Stomach smooth muscle (tissue), 2 donors: ENCODE measurements around the gene GABRG2.

Experiments used
- H3K27ac ChIP-seq: one replicate; pipeline ENCODE4 v1.7.0; 2013; ENCODE audit warnings: mild to moderate bottlenecking, low read length, inconsistent platforms
- H3K27me3 ChIP-seq, 2 donors: one replicate each; pipeline ENCODE4 v1.7.0; 2013; ENCODE audit warnings: low read length in 2 of 2; ENCODE audit not compliant: insufficient read depth in 2 of 2, control insufficient read depth in 1 of 2
- H3K36me3 ChIP-seq, 2 donors: one replicate each; pipeline ENCODE4 v1.7.0; 2013; ENCODE audit warnings: low read length in 2 of 2; ENCODE audit not compliant: control insufficient read depth in 2 of 2, insufficient read depth in 2 of 2
- H3K4me1 ChIP-seq: one replicate; pipeline ENCODE4 v1.7.0; 2013; ENCODE audit warnings: low read length; ENCODE audit not compliant: control insufficient read depth, insufficient read depth
- H3K4me3 ChIP-seq, 2 donors: one replicate each; pipeline ENCODE4 v1.7.0; 2013; ENCODE audit warnings: low read length in 2 of 2
- H3K9ac ChIP-seq, 2 donors: one replicate each; pipeline ENCODE4 v1.7.0; 2013; ENCODE audit warnings: low read length in 2 of 2, mild to moderate bottlenecking in 1 of 2
- H3K9me3 ChIP-seq, 2 donors: one replicate each; pipeline ENCODE4 v1.7.0; 2013; ENCODE audit warnings: low read length in 2 of 2; ENCODE audit not compliant: control insufficient read depth in 2 of 2
- donor health status: healthy.
- donor health status: Pancreatic carcinoma.

The GABRG2 gene

GRCh38 chr5:162187371-162187770, 119.8 kb downstream of the GABRG2 start:
- Histone ChIP-seq H3K27ac (no peak overlapping the region), H3K4me3 (no peak overlapping the region), H3K4me1 (no peaks in the 10 kb centered on the region), H3K27me3 (no peaks in the 10 kb centered on the region), H3K9me3 (no peaks in the 10 kb centered on the region), H3K9ac (no peak overlapping the region), H3K36me3 (no peaks in the 10 kb centered on the region)

GRCh38 chr5:162189719-162190118, 122.1 kb downstream of the GABRG2 start:
- no peak overlapping the region for H3K9ac ChIP-seq
- H3K27ac ChIP-seq, result no peak overlapping the region
- no peak overlapping the region for H3K4me3 ChIP-seq
- H3K9me3 ChIP-seq, result no peaks in the 10 kb centered on the region
- H3K36me3 ChIP-seq, result no peaks in the 10 kb centered on the region
- no peaks in the 10 kb centered on the region for H3K4me1 ChIP-seq
- H3K27me3 ChIP-seq, result no peaks in the 10 kb centered on the region

- Histone ChIP-seq H3K4me3 (no peak overlapping the region), H3K36me3 (no peaks in the 10 kb centered on the region), H3K27me3 (no peaks in the 10 kb centered on the region), H3K4me1 (no peaks in the 10 kb centered on the region), H3K9me3 (no peaks in the 10 kb centered on the region), H3K9ac (no peak overlapping the region), H3K27ac (no peak overlapping the region)
Measured at GRCh38 chr5:162193012-162193411, 125.4 kb downstream of the GABRG2 start.

DNA sequence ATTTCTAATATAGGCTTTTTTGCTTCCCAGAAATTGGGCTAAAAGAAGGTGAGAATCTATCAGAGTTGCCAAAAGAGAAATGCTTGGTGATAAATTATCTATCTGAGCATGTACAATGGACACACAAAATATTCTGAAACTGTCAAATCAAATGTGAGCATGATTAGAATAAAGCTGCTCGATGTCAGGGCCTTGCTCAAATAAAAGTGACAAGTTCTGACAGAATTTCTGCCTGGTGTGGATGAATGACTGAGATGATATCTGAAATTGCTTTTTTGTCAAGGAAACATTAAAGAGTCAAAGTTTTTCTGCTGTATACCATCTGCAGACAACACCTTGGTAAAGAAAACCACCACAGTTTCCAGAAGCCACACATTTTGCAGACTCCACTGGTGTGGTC, 128.8 kb downstream of the GABRG2 start:
- H3K4me1 ChIP-seq, result no peaks in the 10 kb centered on the region
- no peaks in the 10 kb centered on the region for H3K9me3 ChIP-seq
- H3K27ac ChIP-seq, result no peak overlapping the region
- H3K27me3 ChIP-seq, result no peaks in the 10 kb centered on the region
- H3K9ac ChIP-seq, result no peak overlapping the region
- H3K36me3 ChIP-seq, result no peaks in the 10 kb centered on the region
- no peak overlapping the region for H3K4me3 ChIP-seq

DNA sequence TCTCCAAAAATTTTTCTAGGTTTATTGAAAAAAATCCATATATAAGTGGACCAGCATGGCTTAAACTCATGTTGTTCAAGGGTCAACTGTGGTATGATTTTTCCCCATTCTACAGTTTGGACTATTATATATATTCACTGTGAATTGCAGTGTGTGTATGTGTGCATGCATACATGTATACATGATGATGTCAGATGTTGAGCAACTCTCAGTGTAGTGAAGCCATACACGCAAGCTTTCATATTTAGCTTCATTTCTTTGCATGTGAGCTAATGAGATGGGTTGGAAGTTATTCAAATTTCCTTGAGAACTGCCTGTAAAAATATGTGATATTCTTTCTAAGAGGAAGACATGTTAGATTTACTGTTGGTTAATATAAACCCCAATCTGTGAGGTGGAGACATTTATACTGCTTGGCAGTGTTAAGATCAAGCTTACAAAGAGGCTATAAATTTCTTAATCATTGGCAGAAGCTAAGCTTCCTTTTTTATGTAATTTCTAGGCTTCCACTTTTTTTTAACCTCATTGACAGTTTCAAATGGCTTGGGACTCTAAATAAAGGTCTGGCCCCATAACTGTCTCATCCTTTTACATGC, 134.8 kb downstream of the GABRG2 start:
- H3K4me1 ChIP-seq, result no peaks in the 10 kb centered on the region
- H3K9me3 ChIP-seq, result no peaks in the 10 kb centered on the region
- H3K27ac ChIP-seq, result no peak overlapping the region
- H3K4me3 ChIP-seq, result no peak overlapping the region
- H3K36me3 ChIP-seq, result no peaks in the 10 kb centered on the region
- no peaks in the 10 kb centered on the region for H3K27me3 ChIP-seq
- H3K9ac ChIP-seq, result no peak overlapping the region
